ENCODE measurements around the gene ALOX12B. TPM values are rescaled to one million over a fixed set of nuclear protein-coding genes. Genes with fewer than 3 reads are reported as not detected.

ALOX12B gene
- total and polyA plus RNA-seq, 2 of the 8 experiments (the other 6 are each of a cell fraction or from before 2014, with no cell fraction given): 0.86 TPM; not detected in 1

DNA sequence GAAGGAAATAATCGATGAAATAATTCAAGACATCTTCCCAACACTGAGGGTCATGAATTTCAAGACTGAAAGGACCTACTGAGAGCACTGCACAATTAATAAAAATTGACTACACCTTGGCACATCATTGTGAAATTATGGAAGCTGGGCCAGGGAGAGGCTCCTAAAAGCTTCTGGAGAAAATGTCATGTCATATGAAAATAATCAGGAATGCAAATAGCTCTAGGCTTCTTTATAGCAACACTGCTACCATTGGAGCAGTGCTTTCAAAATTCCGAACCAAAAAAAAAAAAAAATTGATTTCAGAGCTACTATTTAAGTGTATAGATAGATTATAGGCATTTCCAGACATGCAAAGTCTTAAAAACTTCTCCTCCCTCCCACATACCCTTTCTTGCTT, 55.1 kb downstream of the ALOX12B start:
- no peak overlapping the region for H2BK20ac ChIP-seq (ENCODE audit: low read length)
- no peaks in the 10 kb centered on the region; a peak in 2 of 7 replicates for H3K27me3 ChIP-seq (replicated peaks in 1 of 4; ENCODE audit: control insufficient read depth in 3 of 4, extremely low read depth in 1 of 4, insufficient read depth in 3 of 4, low read length in 3 of 4)
- FAIRE-seq (no peak), DNase-seq (ENCODE audit: low read depth in 1 of 2, low spot score in 2 of 2) (no peak)
- H4K20me1 ChIP-seq (replicated peaks in 1 of 2; ENCODE audit: control insufficient read depth in 1 of 2, insufficient read depth in 2 of 2, low read length in 2 of 2): no peaks in the 10 kb centered on the region
- no peaks in the 10 kb centered on the region for H3K23me2 ChIP-seq (ENCODE audit: low read depth, low read length)
- H3K36me3 ChIP-seq (ENCODE audit: control insufficient read depth in 2 of 4, insufficient read depth in 4 of 4, low read length in 3 of 4): no peaks in the 10 kb centered on the region
- H3K27ac ChIP-seq (ENCODE audit: low read depth, low read length): no peak overlapping the region
- no peak overlapping the region for H3K18ac ChIP-seq (ENCODE audit: extremely low read depth, low read length)
- H2BK15ac ChIP-seq (ENCODE audit: low read length): no peak overlapping the region
- CTCF ChIA-PET (ENCODE audit: partially characterized antibody): interaction anchor here (0.9 to 8.4 kb wide), 8 partner anchors 9 to 134 kb away, joined by 3 to 43 read pairs (median 6); no protein-coding TSS in a partner anchor
- H2AK5ac ChIP-seq (ENCODE audit: low read depth, low read length): no peak overlapping the region
- H3K79me1 ChIP-seq (ENCODE audit: low read depth, low read length): no peaks in the 10 kb centered on the region
- no peak overlapping the region for H3K9ac ChIP-seq (replicated peaks in 1 of 4; ENCODE audit: extremely low read depth in 1 of 4, low read depth in 3 of 4, low read length in 3 of 4)
- H4K91ac ChIP-seq (replicated peaks; ENCODE audit: insufficient read length, low read length): no peak overlapping the region
- H3K56ac ChIP-seq (replicated peaks; ENCODE audit: insufficient read length, low read depth, low read length): no peak overlapping the region
- H3K79me2 ChIP-seq (ENCODE audit: control insufficient read depth in 1 of 2, insufficient read depth in 2 of 2, low read length in 2 of 2): no peaks in the 10 kb centered on the region
- 58% methylated on average over 2 of the region's 2 CpGs; no CpG with 5 or more reads in 1 of the 2 experiments for WGBS, 2 experiments (ENCODE audit: extremely low coverage in 1 of 2, insufficient coverage in 1 of 2, insufficient read length in 1 of 2, insufficient replicate concordance in 2 of 2, low coverage in 1 of 2, low lambda C conversion rate in 2 of 2, missing lambda C conversion rate in 1 of 2)
- H2AFZ ChIP-seq (ENCODE audit: low read length): no peak overlapping the region
- no peak overlapping the region for H3K4ac ChIP-seq (replicated peaks; ENCODE audit: insufficient read length, low read depth, low read length)
- H3K4me1 ChIP-seq (replicated peaks in 1 of 4; ENCODE audit: control insufficient read depth in 3 of 4, insufficient read depth in 4 of 4, low read length in 3 of 4): no peaks in the 10 kb centered on the region
- no peak overlapping the region for H3K14ac ChIP-seq (ENCODE audit: insufficient read length)
- H4K8ac ChIP-seq (ENCODE audit: extremely low read depth, insufficient read depth, low read length): no peak overlapping the region
- no peak overlapping the region for H4K5ac ChIP-seq (ENCODE audit: insufficient read length, low read depth, low read length)
- POLR2A ChIA-PET (ENCODE audit: partially characterized antibody): interaction anchor here (0.6 kb wide), 1 partner anchor 9 kb away, joined by 3 read pairs; no protein-coding TSS in a partner anchor
- H3K23ac ChIP-seq (ENCODE audit: insufficient read length): no peak overlapping the region
- no peak overlapping the region for H2BK120ac ChIP-seq (replicated peaks; ENCODE audit: low read depth, low read length)
- no peak overlapping the region for H2BK12ac ChIP-seq (ENCODE audit: low read depth, low read length)
- H3K4me2 ChIP-seq (ENCODE audit: insufficient read depth in 1 of 2, low read depth in 2 of 2, low read length in 2 of 2): no peak overlapping the region
- no peak overlapping the region for H2BK5ac ChIP-seq (ENCODE audit: low read depth, low read length)
- no peak overlapping the region for H3K4me3 ChIP-seq (ENCODE audit: extremely low read depth in 1 of 4, insufficient read depth in 2 of 4, low read depth in 3 of 4, low read length in 4 of 4)
- H3K9me3 ChIP-seq (ENCODE audit: insufficient read depth in 2 of 2, low read depth in 1 of 2, low read length in 1 of 2): no peaks in the 10 kb centered on the region
- TF ChIP-seq PHF8 (conservative IDR thresholded peaks at IDR 0.05; ENCODE audit: low read depth, low read length) (no peak), NRF1 (IDR thresholded peaks at IDR 0.05; ENCODE audit: low read depth, low read length) (no peak), ASH2L (IDR thresholded peaks at IDR 0.05; ENCODE audit: low read length) (no peak), CTBP2 (IDR thresholded peaks at IDR 0.05; ENCODE audit: borderline replicate concordance, insufficient read depth, insufficient read length, low read length) (no peak), MAFK (IDR thresholded peaks at IDR 0.05; ENCODE audit: low read depth, low read length) (no peak), E2F6 (IDR thresholded peaks at IDR 0.05) (no peak), NANOG (IDR thresholded peaks at IDR 0.05; ENCODE audit: insufficient read depth, low read depth, low read length, poor library complexity, severe bottlenecking) (no peak), KDM1A (IDR thresholded peaks at IDR 0.05; ENCODE audit: borderline replicate concordance, low read length) (no peak), RAD21 (IDR thresholded peaks at IDR 0.05 in 1 of 2, conservative IDR thresholded peaks at IDR 0.05 in 1 of 2; ENCODE audit: low read depth in 2 of 2, low read length in 2 of 2) (no peak), BACH1 (IDR thresholded peaks at IDR 0.05; ENCODE audit: low read length) (no peak), CBX5 (IDR thresholded peaks at IDR 0.05; ENCODE audit: low read depth, low read length) (no peak), SRF (IDR thresholded peaks at IDR 0.05; ENCODE audit: low read depth, low read length) (no peak), CEBPB (IDR thresholded peaks at IDR 0.05; ENCODE audit: low read depth, low read length) (no peak), JUND (IDR thresholded peaks at IDR 0.05; ENCODE audit: low read length) (no peak)
